ENCODE results near the gene NFYC. TPM values are rescaled to one million over a fixed set of nuclear protein-coding genes. Genes with fewer than 3 reads are reported as not detected.

Gene NFYC
- total RNA-seq, 4 donors from 2014 or later: 30.3 to 36.3 (median 33.3) TPM

DNA sequence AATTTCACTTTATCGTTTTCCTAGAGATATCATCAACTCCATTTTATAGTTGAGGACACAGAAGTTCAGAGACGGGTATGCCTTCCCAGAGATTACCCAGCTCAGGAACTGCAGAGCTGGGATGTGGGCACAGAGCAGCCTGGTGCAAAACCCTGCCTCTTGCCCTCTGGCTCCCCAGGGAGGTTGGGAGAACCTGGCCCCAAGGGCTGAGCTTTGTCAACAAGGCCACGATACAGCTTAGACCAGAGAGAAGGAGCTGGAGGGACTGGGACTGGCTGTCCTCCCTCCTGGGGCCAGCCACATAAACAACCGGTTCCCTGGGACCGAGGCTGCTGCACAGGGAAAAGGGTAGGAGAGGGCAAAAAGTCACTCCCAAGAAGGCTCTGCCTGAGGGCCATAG, 29.8 kb upstream of the NFYC start:
- 50 to 62% methylated on average over 5 of the region's 5 CpGs for WGBS, 2 donors
- no peak for DNase-seq (ENCODE audit: low spot score in 2 of 2)
- Histone ChIP-seq H3K4me3 (no peak overlapping the region), H3K4me1 (peaks cover 0 to 32% (median 10%) of the 10 kb centered on the region in 4 donors), H3K27me3 (no peaks in the 10 kb centered on the region), H3K9me3 (no peaks in the 10 kb centered on the region), H3K36me3 (no peaks in the 10 kb centered on the region), H3K27ac (no peak overlapping the region)
- TF ChIP-seq, protein P1, sequence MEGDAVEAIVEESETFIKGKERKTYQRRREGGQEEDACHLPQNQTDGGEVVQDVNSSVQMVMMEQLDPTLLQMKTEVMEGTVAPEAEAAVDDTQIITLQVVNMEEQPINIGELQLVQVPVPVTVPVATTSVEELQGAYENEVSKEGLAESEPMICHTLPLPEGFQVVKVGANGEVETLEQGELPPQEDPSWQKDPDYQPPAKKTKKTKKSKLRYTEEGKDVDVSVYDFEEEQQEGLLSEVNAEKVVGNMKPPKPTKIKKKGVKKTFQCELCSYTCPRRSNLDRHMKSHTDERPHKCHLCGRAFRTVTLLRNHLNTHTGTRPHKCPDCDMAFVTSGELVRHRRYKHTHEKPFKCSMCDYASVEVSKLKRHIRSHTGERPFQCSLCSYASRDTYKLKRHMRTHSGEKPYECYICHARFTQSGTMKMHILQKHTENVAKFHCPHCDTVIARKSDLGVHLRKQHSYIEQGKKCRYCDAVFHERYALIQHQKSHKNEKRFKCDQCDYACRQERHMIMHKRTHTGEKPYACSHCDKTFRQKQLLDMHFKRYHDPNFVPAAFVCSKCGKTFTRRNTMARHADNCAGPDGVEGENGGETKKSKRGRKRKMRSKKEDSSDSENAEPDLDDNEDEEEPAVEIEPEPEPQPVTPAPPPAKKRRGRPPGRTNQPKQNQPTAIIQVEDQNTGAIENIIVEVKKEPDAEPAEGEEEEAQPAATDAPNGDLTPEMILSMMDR (IDR thresholded peaks at IDR 0.05): no peak
- TF ChIP-seq EP300 (IDR thresholded peaks at IDR 0.05) (no peak), POLR2A (IDR thresholded peaks at IDR 0.05) (no peak)

DNA sequence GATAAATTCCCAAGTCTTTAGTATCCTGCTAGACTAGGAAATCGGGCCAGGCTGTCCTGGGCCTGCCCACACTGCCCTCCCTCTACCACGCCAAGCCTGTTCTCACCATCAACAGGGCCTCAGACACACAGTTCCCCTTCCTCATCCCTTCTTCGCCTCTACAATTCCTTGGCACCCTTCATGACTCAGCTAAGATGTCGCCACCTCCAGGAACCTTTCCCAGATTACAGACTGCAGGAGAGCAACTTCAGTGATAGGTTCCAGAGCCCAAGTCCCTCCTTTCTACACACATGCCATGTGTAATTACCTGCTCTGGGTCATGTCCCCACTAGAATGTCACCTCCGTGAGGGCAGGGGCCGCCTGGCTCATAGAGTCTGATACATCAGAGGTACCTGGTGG, 29.4 kb upstream of the NFYC start:
- Histone ChIP-seq H3K27ac (no peak overlapping the region), H3K9me3 (no peaks in the 10 kb centered on the region), H3K4me1 (peaks cover 0 to 32% (median 10%) of the 10 kb centered on the region in 4 donors), H3K4me3 (no peak overlapping the region), H3K36me3 (no peaks in the 10 kb centered on the region), H3K27me3 (no peaks in the 10 kb centered on the region)
- DNase-seq (ENCODE audit: low spot score in 2 of 2): no peak
- WGBS, 2 donors: 69 to 72% methylated on average over 6 of the region's 6 CpGs
- TF ChIP-seq, protein P1 (IDR thresholded peaks at IDR 0.05): no peak
- TF ChIP-seq POLR2A (IDR thresholded peaks at IDR 0.05) (no peak), EP300 (IDR thresholded peaks at IDR 0.05) (no peak)

DNA sequence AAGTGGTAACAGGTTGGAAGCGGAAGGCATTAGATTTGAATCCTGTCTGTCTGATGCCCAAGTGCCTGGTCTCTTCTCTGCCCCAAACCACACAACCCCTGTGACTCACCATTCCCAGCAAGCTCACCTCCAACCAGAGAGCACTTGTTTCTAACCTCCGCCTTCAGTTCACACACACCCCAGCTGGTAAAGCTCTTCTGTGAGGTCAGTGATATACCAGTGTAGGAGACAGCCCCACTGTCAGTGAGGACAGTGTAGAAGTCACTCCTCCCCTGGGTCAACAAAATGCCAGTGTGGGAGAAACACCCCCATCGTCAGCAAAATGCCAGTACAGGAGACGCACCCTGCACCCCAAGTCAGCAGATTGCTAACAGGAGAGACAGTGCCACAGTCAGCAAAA, 28.6 kb upstream of the NFYC start:
- Histone ChIP-seq H3K27ac (no peak overlapping the region), H3K4me3 (no peak overlapping the region), H3K36me3 (no peaks in the 10 kb centered on the region), H3K4me1 (peaks cover 0 to 32% (median 10%) of the 10 kb centered on the region in 4 donors), H3K27me3 (no peaks in the 10 kb centered on the region), H3K9me3 (no peaks in the 10 kb centered on the region)
- TF ChIP-seq, protein P1 (IDR thresholded peaks at IDR 0.05): no peak
- TF ChIP-seq EP300 (IDR thresholded peaks at IDR 0.05) (no peak), POLR2A (IDR thresholded peaks at IDR 0.05) (no peak)
- 74 to 75% methylated on average over 4 of the region's 4 CpGs for WGBS, 2 donors
- no peak for DNase-seq (ENCODE audit: low spot score in 2 of 2)

DNA sequence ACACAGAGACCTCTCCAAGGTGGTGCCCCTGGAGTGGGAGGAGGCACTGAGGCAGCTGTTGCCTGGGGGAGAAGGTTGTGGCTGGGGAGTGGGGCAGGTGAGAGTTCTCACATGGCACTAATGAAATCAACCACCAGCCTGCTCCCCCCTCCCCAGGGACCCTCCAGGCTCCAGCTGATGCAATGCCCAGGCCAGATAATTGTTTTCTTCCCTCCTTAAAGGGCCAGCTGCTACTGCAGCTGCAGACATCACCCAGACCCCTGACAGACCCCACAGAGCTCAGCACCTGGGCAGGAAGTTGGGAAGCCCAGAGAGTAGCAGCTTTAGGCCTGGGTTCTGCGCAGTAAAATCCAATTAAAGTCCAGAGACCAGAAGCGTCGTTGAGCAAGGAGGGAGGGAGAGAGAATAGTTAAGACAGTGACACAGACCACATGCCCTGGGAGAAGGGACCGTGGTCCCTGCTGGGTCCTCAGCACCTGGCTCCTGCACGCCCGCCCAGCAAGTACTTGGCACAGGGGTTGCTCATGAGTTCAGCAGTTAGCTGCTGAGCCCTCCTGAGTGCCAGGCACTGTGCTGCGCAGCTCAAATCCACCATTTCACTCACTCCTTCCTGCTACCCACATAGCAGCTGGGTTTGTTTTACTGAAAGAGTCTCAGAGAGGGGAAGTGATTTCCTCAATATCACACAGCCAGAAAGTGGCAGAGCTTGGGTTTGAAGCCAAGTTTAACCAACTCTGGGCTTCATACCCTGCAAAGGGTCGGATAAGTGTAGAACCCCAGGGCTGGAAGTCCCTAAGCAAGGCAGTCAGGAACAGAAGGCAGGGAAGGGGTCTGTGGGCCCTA, 28.0 kb upstream of the NFYC start:
- Histone ChIP-seq H3K4me1 (peaks cover 0 to 34% (median 11%) of the 10 kb centered on the region in 4 donors), H3K9me3 (no peaks in the 10 kb centered on the region), H3K27ac (no peak overlapping the region), H3K36me3 (no peaks in the 10 kb centered on the region), H3K27me3 (no peaks in the 10 kb centered on the region), H3K4me3 (no peak overlapping the region)
- WGBS, 2 donors: 59 to 65% methylated on average over 8 of the region's 8 CpGs
- no peak for TF ChIP-seq EP300 (IDR thresholded peaks at IDR 0.05)
- DNase-seq (ENCODE audit: low spot score in 2 of 2): no peak

DNA sequence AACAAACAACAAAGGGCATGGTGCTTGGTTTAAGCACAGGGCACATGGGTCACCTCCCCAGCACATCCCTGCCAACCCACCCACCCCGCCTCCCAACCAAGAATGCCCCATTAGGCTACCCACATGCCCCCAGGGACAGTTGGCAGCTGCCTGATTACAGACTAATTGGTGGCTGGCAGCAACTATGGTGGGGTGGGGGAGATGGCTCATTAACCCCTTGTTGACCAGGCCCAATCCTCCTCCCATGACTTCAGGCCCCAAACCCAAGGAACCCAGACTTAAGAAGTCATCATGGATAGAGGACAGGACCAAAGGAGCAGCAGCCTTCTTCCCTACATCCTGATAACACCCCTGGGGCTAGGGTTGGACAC, 27.4 kb upstream of the NFYC start:
- Histone ChIP-seq H3K36me3 (no peaks in the 10 kb centered on the region), H3K27me3 (no peaks in the 10 kb centered on the region), H3K4me1 (peaks cover 0 to 40% (median 14%) of the 10 kb centered on the region in 4 donors), H3K9me3 (no peaks in the 10 kb centered on the region), H3K4me3 (no peak overlapping the region), H3K27ac (no peak overlapping the region)
- TF ChIP-seq EP300 (IDR thresholded peaks at IDR 0.05): no peak
- no peak for TF ChIP-seq POLR2A (IDR thresholded peaks at IDR 0.05)
- TF ChIP-seq, protein P1 (IDR thresholded peaks at IDR 0.05): no peak
- 50% methylated on average over 1 of the region's 1 CpG; no CpG with 5 or more reads in 1 of the 2 donors for WGBS, 2 donors
- DNase-seq (ENCODE audit: low spot score in 2 of 2): no peak
